GM10248 (cell line): ENCODE measurements around the gene WT1.

Experiments
- CTCF ChIA-PET: fragments of 300-600 bp; sonication (Branson Sonifier 250); formaldehyde crosslinking; extraction: SDS; loops from one replicate; lab custom pipeline; 2021; ENCODE audit warnings: antibody characterized with exemption; lab: Yijun Ruan, JAX
- POLR2A ChIA-PET: fragments of 350-650 bp; sonication (Branson Sonifier 250); formaldehyde crosslinking; extraction: SDS; loops from one replicate; lab custom pipeline; 2020; ENCODE audit warnings: antibody characterized with exemption; lab: Yijun Ruan, JAX
- DNase-seq: peaks from one replicate; pipeline ENCODE4 v3.0.0; 2012; ENCODE audit errors: extremely low spot score
- TF ChIP-seq, protein P1 (sequence below): IDR thresholded peaks from 2 replicates; pipeline ENCODE4 v1.5.1; 2012; ENCODE audit warnings: mild to moderate bottlenecking, low read depth; ENCODE audit errors: extremely low read depth, missing control alignments, control extremely low read depth

WT1 gene

GRCh38 chr11:32435942-32436750, 807 bp upstream of the WT1 start:
- ChIA-PET POLR2A (no interaction called here), CTCF (no interaction called here)
- no peak for DNase-seq
- TF ChIP-seq, protein P1, sequence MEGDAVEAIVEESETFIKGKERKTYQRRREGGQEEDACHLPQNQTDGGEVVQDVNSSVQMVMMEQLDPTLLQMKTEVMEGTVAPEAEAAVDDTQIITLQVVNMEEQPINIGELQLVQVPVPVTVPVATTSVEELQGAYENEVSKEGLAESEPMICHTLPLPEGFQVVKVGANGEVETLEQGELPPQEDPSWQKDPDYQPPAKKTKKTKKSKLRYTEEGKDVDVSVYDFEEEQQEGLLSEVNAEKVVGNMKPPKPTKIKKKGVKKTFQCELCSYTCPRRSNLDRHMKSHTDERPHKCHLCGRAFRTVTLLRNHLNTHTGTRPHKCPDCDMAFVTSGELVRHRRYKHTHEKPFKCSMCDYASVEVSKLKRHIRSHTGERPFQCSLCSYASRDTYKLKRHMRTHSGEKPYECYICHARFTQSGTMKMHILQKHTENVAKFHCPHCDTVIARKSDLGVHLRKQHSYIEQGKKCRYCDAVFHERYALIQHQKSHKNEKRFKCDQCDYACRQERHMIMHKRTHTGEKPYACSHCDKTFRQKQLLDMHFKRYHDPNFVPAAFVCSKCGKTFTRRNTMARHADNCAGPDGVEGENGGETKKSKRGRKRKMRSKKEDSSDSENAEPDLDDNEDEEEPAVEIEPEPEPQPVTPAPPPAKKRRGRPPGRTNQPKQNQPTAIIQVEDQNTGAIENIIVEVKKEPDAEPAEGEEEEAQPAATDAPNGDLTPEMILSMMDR: no peak

- CTCF ChIA-PET: interaction anchor here (1.2 kb wide), 1 partner anchor 18 kb away, joined by 3 read pairs; no protein-coding TSS in a partner anchor
- TF ChIP-seq, protein P1: no peak
- no peak for DNase-seq
- POLR2A ChIA-PET: no interaction called here
Measured at GRCh38 chr11:32435152-32435480, 223 bp downstream of the WT1 start.

DNA sequence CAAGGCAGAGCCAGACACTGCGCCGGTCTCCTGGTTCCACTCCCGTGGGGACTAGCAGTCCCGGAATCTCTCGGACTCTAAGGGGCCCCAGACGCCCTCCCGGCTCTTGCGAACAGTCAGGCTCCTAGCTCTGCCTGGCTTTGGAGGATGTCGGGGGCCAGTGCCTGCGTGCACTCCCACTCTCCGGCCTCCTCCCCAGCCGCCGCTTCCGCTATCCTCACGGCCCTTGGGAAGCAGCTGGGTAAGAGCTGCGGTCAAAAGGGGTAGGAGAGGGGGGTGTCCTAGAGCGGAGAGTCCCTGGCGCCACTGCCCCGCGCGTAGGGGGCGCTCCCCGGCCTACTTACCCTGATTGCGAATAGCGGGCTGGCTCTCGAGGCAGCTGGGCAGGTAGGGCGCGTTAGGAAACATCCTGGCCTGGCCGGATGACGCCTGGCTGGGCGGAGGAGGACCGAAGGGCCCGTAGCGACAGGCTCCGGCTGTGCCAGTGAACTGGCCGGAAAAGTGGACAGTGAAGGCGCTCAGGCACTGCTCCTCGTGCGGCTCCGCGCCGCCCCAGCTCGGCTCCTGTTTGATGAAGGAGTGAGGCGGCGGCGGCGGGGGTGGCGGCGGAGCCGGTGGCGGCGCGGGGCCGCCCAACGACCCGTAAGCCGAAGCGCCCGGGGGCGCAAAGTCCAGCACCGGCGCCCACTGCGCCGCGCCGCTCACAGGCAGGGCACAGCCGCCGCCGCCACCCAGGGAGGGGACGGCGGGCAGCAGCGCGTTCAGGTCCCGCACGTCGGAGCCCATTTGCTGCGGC, 785 bp downstream of the WT1 start:
- CTCF ChIA-PET: interaction anchor here (1.2 to 1.5 kb wide), 2 partner anchors 18 to 111 kb away, joined by 3 read pairs; no protein-coding TSS in a partner anchor
- TF ChIP-seq, protein P1: no peak
- POLR2A ChIA-PET: no interaction called here
- DNase-seq: no peak

DNA sequence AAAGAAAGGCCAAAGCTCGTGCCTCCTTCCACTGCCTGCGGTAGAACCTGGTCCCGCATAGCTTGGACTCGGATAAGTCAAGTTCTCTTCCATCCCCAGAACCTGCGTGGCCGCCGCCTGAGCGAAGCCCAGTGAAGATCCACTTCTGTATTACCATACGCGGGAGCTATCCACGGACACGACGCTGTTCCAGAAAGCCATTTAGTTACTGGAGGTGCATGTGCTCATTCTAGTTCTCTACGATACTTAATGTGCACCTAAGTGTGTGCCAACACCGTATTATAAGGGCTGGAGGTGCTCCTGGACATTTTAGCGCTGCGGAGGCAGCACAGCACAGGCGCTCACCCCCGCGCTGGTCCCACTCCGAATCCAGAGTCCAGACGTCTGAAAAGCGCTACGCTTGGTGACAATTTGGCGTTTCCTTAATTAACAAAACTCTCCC, 1.4 kb downstream of the WT1 start:
- TF ChIP-seq, protein P1: no peak
- DNase-seq: no peak
- ChIA-PET POLR2A (no interaction called here), CTCF (interaction anchor here (1.2 to 1.5 kb wide), 2 partner anchors 17 to 110 kb away, joined by 3 read pairs; no protein-coding TSS in a partner anchor)

DNA sequence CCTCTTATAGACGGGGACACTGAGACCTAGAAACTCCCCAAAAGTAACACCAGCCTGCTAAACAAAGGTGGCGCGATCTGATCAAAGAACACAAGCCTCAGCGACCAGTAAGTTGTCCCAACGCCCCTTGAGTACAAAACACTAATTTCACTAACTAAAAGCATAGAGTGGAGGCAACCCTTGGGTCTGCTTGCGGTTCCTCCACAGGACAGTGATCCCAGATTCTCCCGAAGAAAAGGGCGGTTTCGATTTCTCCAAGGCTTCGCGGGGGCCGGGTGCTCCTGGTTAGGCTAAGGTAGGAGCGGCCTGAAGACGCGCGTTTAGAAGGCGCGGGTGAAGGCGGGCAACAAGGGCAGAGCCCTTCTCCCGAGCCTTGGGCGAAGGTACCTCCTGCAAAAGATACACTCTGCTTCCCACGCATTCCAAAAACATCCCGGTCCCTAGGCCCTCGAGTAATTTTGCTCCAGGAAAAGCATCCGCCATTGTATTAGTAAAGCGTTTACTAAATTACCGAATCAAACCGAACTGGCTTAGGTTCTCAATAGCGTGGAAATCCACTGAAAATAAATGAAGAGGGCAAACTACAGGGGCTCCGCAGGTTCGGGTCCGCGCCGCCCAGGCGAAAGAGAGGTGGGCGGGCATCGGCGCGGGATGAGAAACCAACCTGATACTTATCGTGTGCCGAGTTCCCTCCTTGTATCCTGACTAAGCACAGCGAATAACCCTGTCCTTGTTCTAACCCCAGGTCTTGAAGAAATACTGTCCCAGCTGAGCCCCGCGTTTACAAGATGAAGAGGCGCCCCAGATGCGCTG, 2.0 kb downstream of the WT1 start:
- CTCF ChIA-PET: interaction anchor here (1.5 kb wide), 1 partner anchor 110 kb away, joined by 3 read pairs; no protein-coding TSS in a partner anchor
- TF ChIP-seq, protein P1: no peak

GRCh38 chr11:32432565-32432964, 2.8 kb downstream of the WT1 start:
- TF ChIP-seq, protein P1: no peak
- ChIA-PET POLR2A (no interaction called here), CTCF (no interaction called here)
- no peak for DNase-seq

More for the DNA sequence above, 2.0 kb downstream of the WT1 start:
- POLR2A ChIA-PET: no interaction called here
- no peak for DNase-seq
